HG03378 (cell line): ENCODE results near the gene CLRN1.

Source experiments
- ATAC-seq: cut with Tn5 transposase; IDR thresholded peaks from one replicate; pipeline ENCODE4 v1.9.1; 2021; ENCODE audit warnings: mild to moderate bottlenecking, moderate library complexity; ENCODE audit not compliant: unreplicated experiment

Gene CLRN1

DNA sequence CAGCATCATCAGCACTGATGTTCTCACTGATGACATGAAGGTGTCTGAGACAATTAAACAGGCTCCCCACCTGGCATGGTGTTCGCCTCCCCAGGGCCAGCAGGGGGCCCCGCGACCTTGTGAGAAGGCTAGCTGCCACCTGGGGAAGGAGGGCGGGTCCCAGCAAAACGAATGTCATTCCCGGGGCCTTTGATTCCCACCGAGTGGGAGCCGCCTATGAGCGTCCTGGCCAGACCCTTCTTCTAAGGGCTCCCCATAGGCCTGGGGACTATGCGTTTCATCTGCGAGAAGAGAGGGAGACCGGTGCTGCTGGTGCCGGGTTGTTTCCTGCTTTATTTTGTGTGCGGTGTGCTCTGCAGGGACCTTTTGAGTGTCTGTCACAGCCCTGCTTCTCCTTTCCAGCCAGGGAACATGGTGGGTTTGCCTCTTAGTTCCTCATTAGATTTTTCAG, 46.8 kb downstream of the CLRN1 start:
- ATAC-seq, result no peak

DNA sequence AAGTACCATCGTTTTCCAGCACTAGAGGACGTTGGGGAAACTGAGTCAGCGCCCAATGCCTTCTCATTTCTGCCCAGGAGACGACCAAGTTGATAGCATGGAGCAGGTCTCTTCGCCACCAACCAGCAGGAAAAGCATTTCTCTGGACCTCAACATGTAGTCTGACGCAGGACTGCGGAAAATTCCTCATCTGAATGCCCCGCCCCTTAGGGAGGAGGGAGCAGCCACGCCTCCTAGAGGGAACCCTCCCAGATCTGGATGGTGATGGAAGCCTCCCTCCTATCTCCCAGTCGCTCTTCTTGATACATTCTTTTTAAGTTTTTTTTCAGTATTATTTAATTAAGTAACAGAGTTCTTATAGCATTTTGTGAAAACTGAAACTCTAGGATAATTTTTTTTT, 49.9 kb downstream of the CLRN1 start:
- no peak for ATAC-seq

DNA sequence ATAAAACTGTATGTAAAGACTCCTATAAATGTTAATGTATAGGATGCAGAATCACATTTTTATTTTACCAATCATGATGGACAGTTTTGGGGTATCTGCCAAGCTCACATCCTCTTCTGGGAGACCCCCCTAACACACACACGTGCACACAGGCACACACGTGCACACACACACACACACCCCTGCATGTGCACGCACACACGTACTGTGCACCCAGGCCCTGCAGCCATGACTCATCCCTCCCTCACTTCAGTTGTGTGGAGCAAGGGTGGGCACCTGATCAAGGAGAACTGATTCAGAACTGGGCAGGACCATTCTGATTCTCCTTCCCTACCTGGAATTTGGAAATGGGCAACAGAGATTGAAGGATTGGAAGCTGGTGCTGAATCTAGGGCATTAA, 51.3 kb downstream of the CLRN1 start:
- ATAC-seq, result no peak

DNA sequence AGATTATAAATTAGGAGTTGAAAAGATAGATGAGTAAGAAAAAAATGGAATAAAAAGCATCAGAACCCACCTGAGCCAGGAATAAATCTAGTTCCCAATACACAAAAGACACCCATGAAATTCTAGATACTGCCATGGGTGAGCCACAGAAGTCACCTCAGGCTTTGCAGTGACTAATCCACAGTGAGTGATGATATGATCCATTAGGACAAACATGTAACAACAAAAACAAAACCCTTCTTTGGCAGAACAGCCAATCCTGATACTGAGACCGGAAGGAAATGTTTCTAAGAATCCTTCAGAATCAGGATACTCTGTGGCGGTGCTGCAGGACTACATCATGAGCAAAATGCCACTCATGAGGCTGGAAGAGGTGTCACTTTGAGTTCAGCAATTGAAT, 52.3 kb downstream of the CLRN1 start:
- ATAC-seq, result no peak

DNA sequence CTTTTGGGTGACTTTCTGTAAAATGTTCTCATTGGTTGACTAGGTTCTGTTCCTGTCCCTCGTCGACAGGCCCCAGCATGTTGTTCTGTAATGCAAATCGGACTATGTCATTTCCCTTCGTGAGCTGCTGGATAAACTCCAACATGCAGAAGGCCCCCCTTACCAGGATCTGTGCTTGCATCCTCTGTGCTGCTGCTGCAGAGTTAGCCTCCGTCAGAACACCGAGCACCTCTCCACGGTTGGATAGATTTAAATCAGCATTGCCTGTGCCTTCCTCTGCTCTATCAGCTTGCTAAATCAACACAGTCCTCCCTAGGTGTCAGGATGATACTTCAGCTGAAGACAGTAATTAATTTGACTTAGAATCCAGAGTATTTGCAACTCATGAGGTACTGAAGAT, 54.6 kb downstream of the CLRN1 start:
- no peak for ATAC-seq

DNA sequence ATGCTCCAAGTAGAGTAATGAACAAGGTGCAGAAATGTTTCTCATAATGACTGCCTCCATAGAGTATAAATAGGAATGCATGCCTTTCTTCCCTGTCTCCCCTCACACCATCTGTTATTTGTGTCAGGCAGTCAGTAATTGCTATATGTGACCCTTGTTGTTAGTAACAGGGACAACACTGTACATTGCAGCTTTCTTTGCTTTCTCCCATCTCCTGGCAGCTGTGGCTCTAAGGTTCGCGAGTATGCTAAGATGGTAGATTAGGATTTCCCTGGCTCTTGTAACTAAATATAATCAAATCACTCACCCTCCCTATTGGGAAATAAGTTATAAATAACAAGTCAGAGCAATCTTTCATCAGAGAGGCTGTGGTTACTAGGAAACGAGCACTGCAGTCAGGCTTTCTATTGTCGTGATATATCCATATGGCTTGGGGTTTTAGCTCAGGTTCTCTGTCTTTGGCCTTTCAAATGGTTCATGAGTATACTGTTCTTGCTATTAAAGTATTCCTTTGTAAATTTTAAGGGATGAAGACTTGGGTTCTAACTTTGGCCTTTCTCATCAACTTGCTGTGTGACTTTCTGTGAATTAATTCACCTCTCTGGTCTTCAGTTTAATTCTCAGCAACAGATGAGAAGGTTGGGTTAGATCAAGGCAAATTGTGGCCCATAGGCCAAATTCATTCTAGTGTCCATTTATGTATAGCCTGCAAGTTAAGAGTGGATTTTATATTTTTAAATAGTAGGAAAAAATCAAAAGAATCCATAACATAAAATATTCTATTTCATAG, 59.2 kb downstream of the CLRN1 start:
- peak; percentile 20 for ATAC-seq

DNA sequence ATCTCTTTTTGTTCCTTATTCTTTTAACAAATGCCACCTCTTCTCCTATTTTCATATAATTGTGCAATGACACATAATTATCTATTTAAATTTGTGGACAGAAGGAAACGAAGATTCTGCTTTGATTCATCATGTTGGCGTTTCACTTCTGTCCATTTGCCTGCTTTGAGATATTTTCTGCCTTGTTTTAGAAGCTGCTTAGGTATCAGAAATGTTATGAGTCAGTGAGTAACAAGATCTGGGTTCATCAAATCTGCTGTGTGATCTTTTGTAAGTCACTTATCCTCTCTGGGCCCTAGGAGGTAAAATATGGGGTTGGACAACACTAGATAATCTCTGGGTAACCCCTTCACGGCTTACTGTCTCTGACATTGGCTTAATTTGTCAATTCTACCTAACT, 60.0 kb downstream of the CLRN1 start:
- peak; percentile 68 for ATAC-seq

DNA sequence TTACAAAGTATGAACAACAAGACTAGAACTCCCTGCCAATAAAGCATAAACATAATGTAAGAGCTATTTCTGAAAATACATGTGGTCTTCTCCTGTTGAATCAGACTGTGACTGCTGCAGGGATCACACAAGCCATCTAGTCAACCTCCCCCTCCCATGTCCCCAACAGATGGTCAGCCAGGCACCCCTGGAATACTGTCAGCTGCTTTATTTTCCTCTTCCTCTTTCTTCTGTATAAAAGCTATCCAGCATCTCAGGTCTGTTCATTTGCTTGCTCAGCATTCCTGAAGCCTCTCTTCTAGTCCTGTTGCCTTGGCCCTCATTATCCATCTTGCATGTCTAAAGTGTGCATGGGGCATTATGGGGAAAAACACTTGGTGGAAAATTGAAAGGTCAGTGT, 60.8 kb downstream of the CLRN1 start:
- ATAC-seq, result no peak

DNA sequence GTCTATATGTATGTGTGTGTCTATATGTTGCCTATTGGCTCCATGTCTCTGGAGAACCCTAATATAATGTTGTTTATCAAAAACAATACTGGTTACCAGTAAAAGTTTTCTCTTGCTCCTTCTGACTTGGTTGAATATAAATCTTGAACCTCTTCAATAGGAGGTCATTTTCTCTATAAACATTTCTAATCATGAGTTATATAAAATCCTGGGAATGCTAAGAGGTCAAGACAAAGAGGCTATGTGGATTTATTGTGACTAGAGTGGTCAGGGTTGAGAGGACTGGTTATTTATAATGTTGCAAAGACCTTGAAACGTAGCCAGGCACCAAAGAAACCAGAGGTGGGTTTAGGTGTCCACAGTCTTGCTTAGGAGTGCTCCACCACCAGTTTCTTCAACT, 66.1 kb downstream of the CLRN1 start:
- no peak for ATAC-seq

DNA sequence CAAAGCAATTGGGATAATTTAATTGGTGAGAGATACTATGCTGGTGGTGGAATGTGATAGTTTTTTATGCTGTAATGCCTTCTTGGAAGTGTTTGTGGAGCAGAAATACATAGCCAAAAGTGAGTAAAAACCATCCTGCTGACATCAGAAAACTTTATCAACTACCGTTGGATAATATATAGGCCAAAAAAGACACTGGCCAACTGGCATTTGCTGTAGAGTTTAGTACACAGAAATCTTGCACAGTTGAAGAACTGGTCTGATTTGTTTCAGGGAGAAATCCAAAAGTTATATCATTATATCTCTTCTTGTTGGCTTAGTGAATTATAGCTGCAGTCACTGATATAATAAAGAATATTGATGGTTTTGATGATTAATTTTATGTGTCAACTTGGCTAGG, 66.8 kb downstream of the CLRN1 start:
- ATAC-seq, result no peak

DNA sequence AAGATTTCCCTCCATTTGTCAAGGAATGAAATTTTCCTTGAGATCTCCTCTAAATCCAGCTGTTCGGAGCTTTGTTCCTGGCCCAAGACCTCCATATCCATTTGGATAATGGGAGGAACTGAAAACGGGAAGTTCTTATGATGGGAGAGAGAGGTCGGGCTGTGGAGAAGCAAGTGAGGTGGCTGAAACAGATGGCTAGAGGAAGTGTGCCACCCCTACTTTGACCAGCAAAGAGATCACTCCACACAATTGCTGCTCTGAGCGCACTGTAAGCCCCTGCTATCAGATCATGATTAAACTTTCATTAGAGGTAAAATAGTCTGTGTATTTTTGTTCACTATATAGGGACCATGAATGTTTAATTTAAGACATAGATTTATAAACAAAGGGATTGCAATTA, 67.2 kb downstream of the CLRN1 start, which contains the start of gene MINDY4B:
Gene MINDY4B, minus strand, starts transcription at position 101 of the 400 bp plus-strand sequence. Its CDS starts 0 bp downstream, at position 101.
- no peak for ATAC-seq

DNA sequence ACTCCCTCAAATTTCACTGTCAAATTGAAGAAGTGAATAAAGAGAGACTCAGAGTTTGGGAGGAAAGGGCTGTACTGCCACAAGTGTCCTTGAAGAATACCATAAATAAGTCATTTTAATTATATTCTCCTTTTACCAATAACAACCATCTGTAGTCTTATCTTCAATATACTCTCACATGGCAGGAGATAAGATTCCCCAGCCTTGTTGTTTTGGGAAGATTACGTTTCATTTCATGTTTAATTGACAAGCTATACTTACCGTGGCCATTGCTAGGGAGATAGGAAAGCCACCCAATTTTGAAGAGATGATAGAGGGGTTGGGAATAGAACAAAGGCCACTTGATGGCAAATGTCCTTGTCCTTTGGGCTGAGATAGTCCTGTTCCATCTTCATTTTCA, 69.5 kb downstream of the CLRN1 start:
- no peak for ATAC-seq

DNA sequence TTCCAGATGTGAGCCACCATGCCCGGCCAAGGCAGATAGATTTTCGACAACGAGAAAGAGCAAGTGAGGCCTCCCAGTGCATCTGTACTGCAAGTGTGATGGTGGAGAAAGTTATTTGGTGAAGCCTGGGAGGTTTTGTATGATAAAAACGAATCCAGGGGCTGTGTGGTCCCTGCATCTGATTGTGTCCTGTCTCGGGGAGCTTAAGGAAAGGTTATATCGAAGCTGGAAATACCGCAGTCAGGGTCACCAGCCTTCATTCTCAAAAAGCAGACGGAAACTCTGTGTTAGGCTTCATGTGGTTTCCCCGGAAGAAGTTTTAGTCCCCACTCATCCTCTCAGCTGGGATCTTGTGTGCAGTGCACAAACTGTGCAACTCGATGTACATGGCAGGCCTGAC, 70.7 kb downstream of the CLRN1 start:
- no peak for ATAC-seq

DNA sequence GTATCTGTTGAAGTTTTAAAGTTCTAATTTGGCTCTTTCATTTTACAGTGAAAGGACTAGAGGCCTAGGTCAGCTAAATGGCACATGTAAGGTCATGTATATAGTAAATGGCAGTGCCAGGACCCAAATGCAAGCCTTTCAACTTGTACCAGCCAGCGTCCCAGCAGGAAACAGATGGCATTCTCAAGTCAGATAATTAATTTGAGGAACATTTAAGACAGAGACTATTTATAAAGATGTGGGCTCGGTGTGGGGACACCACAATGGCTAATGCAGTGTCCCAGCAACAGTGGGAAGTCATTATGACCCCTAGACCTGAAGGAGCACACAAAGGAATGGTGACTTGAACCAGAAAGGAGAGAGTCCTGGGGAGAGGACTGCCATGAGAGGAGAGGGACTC, 73.4 kb downstream of the CLRN1 start:
- ATAC-seq, result no peak

DNA sequence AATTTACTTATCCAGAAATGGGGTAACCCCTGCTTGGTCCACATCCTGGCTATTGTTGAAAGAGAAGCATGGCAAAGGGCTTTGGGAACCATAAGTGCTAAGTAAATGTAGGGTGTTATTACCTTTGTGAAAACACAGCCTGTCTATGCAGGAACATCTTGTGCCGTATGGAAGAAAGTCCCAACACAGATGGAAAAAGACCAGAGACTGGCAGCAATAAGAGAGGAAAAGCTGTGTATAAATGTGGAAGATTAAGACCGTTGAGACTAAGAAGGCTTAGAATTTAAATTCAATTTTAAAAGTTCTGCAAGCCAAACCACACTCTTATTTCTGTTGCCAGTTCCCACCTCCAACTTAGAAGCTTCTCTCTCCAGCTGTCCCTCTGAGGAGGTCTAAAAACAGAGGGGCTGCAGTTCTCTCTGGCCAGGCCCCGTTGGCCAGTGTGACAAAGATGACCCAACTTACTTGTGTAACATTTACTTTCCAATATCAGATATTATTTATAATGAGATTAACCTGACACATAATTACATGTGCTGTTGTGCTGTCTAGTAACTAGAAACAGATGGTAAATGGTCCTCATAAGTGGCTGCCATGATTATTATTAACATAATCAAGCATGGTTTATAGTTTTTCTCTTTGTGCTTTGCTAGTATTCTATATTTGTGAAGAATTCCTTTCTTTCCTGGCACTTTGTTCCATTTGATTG, 74.3 kb downstream of the CLRN1 start:
- ATAC-seq, result no peak

DNA sequence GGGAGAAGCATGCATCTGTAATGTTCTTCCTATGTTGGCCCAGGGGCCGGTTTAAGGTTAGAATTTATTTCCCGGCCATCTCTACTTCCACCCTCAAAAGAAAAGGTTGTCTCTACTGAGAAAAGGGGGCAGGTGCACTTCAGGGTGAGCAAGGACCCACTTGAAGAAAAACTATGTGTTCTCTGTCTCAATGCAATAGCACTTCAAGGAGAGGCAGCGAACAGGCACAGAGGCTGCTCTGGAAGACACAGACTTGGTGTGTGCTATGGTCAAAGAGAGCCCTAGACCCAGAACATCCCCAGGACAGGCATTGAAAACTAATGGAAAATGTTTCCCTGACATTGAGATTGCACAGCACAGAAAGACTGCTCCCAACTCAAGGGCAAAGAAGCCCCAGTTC, 74.9 kb downstream of the CLRN1 start:
- no peak for ATAC-seq

DNA sequence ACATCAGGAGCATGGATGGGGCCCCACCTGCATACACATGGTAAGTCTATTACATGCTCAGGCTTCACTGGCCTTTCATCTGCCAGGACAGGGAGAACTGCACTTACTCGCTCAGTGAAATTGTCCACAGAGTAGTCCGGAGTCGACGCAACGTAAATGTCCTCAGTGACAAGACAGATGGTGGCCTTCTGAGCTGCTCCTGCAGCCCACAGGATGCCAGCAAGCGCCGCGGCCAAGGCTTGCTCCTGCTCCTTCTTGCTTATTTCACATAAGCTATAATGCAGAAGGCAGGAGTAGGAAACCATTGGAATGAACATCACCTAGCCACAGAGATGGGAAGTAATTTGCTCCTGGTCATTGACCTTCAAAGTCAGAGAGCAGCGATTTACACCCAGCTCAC, 81.7 kb downstream of the CLRN1 start:
- ATAC-seq, result no peak

DNA sequence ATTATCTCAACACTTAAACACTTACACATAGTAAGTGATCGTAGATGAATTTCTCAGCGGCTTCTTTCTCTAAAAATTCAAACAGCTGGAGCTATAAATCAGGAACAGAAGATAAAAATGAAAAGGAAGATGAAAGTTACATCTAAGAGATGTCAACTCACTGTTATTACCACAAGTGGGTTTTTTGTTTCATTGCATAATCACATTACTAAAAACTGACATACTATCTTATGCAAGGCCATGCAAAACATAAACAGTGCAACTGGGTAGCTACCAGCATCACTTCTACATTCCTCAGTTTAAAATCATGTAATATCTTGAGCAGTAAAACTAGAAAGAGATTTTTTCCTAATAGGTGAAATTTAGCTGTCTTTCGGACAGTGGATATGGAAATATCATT, 82.2 kb downstream of the CLRN1 start:
- ATAC-seq, result no peak

DNA sequence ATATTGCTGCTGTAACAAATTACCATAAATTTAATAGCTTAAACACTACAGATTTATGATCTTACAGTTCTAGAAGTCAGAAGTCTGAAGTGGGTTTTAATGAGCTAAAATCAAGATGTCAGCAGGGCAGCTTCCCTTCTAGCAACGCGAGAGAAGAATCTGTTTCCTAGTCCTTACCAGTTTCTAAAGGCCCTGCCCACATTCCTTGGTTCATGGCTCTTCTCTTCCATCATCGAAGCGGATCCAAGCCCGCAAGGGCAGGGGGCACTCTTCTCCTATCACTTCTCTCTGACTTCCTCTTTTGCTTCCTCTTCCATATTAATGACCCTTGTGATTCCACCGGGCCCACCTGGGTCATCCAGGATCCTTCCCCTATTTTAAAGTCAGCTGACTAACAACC, 83.4 kb downstream of the CLRN1 start:
- no peak for ATAC-seq

DNA sequence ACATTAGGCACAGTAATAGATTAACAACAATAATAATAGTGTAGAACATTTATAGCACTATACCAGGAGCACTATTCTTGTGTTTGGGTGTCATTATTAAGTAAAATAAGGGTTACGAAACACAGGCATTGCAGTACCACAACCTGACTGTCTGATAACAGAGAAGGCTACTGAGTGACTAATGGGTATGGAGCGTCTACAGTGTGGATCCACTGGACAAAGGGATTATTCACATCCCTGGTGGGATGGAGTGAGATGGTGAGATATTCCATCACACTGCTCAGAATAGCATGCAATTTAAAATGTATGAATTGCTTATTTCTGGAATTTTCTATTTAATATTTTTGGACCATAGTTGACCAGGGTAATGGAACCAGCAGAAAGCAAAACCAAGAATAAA, 85.5 kb downstream of the CLRN1 start:
- ATAC-seq, result no peak

DNA sequence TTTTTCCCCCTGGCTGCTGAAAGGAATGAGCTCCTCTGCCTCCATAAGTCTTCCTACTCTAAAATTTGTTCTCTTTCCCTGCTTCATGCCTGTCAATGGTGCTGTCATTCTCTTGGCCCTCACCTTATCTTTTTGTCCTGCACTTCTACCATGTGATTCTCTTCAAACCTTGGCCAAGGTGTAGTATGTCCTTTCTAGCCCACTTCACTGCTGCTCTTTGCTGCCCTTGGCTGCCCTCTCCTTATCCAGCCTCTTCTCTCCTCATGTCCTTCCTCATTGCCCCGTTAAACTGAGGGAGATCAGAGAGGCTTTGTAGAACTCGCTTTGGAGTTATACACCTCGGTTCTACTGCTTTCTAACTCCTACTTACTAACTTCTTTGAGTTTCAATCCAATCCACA, 87.0 kb downstream of the CLRN1 start:
- no peak for ATAC-seq

DNA sequence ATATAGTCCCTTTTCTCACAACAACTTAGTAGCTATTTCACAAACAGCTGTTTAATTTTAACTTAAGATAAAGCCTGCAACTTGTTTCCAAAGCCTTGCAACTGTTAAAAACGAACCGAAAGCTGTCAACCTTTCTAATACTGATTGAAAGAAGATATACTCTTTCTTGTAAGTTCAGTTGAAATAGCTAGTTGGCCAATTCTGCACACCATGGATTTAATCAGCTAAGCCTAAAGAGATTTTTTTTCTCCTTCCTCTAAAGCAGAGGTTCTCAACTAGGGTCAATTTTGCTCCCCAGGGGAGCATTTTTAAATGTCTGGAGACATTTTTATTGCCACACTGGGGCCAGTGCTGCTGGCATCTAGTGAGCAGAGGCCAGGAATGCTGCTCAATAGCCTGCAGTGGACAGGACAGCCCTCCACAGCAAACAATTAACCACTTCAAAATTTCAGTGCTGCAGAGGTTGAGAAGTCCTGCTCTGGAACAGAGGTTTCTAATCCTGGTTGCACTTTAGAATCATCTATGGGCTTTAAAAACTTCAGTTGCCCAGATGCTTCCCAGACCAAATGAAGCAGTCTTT, 93.4 kb downstream of the CLRN1 start:
- no peak for ATAC-seq
